Adrenal gland (tissue), 12 donors: ENCODE measurements around the gene MMAB. TPM values are rescaled to one million over a fixed set of nuclear protein-coding genes. Genes with fewer than 3 reads are reported as not detected.

Experiments used
- DNase-seq, 7 donors: peaks; one replicate each; pipeline ENCODE4 v3.0.0-alpha.2; 2019 to 2020
- H3K27ac ChIP-seq, 5 donors: fragments of 200-600 bp; sonication (generic) in 4 of 5; 1 replicate in 3 of 5; 2 replicates in 2 of 5; pipeline versions ENCODE4 v1.5.1 to v1.8.0; 2016 to 2020; ENCODE audit warnings: mild to moderate bottlenecking in 1 of 5
- H3K27me3 ChIP-seq: fragments of 200-600 bp; 2 replicates; pipeline ENCODE4 v1.8.0; 2021
- H3K36me3 ChIP-seq, 2 donors: fragments of 200-600 bp; replicated peaks in 1 of 2; 1 replicate in 1 of 2; 2 replicates in 1 of 2; pipeline versions ENCODE4 v1.5.1 to v1.8.0; 2018 to 2022
- H3K4me1 ChIP-seq, 2 donors: fragments of 200-600 bp; replicated peaks in 1 of 2; 1 replicate in 1 of 2; 2 replicates in 1 of 2; pipeline versions ENCODE4 v1.5.1 to v1.8.0; 2018 to 2021
- H3K4me3 ChIP-seq, 4 donors: fragments of 200-600 bp; sonication (generic) in 3 of 4; one replicate each; pipeline ENCODE4 v1.5.1; 2016 to 2018
- H3K9me3 ChIP-seq, 3 donors: fragments of 200-600 bp; sonication (generic) in 1 of 3; replicated peaks in 1 of 3; 1 replicate in 2 of 3; 2 replicates in 1 of 3; pipeline versions ENCODE4 v1.5.1 to v1.8.0; 2016 to 2021
- POLR2A ChIP-seq, 2 donors: fragments of 450-650 bp; IDR thresholded peaks; one replicate each; pipeline ENCODE4 v1.6.1; 2017; ENCODE audit warnings: antibody characterized with exemption in 2 of 2, mild to moderate bottlenecking in 2 of 2, moderate library complexity in 1 of 2
- WGBS, 4 donors: extraction: QIAGEN DNeasy Blood & Tissue Kit in 2 of 4; methylation state at CpG; one replicate each; pipeline versions ENCODE4 v1.1.5 to v1.1.7; 2013 to 2017; 5-methylcytosine and 5-hydroxymethylcytosine counted together
- intact Hi-C, 2 donors: fragments of 100-400 bp; cut with DNase I; formaldehyde crosslinking; loops; one replicate each; pipeline versions ENCODE4 v1.14.1 to v1.15.0; 2022 to 2023
- polyA plus RNA-seq, 3 donors: library from polyadenylated mRNA; stranded (reverse); fragments of 200-250 nt in 2 of 3; fragments of 350-450 nt in 1 of 3; fragmentation: Illumina TruSeq in 1 of 3; extraction: RNeasy Lipid Tissue Mini Kit (QIAGEN cat#74804) in 1 of 3; gene quantifications; one replicate each; pipeline ENCODE4 v1.2.3, GENCODE V29; 2013 to 2014
- total RNA-seq, 9 donors: library from RNA; depleted of rRNA in 4 of 9; stranded (reverse); fragments of >200 nt in 4 of 9; fragments of 120-200 nt in 1 of 9; fragmentation: NEBNext Ultra II Directional in 1 of 9; extraction: Animal tissue kit (Norgen Biotek cat#: 25700) in 1 of 9; gene quantifications; one replicate each; pipeline versions ENCODE4 v1.1.0 to v1.2.4, GENCODE V29; 2013 to 2023
- TF ChIP-seq, protein P1 (sequence below), 6 experiments: fragments of 450-650 bp in 4 of 6; fragments of 200-600 bp in 2 of 6; sonication (generic) in 1 of 6; IDR thresholded peaks; 1 replicate in 5 of 6; 2 replicates in 1 of 6; pipeline versions ENCODE4 v1.5.1 to v1.8.0; 2016 to 2021; ENCODE audit warnings: antibody characterized with exemption in 6 of 6, mild to moderate bottlenecking in 2 of 6, moderate library complexity in 1 of 6
- donor health status: healthy with polysubstance abuse.
- donor health status: Bipolar disorder and iron deficiency.
- donor health status: DM: yes; HTN: yes; CAD: no.
- donor health status: DM: no; HTN: no; CAD: no.
- donor health status: DM: no; HTN: no; CAD: no.
- donor health status: DM: yes; HTN: yes; CAD: no.

MMAB gene
- total and polyA plus RNA-seq, 12 donors, result 52.3 to 238 (median 90.0) TPM

DNA sequence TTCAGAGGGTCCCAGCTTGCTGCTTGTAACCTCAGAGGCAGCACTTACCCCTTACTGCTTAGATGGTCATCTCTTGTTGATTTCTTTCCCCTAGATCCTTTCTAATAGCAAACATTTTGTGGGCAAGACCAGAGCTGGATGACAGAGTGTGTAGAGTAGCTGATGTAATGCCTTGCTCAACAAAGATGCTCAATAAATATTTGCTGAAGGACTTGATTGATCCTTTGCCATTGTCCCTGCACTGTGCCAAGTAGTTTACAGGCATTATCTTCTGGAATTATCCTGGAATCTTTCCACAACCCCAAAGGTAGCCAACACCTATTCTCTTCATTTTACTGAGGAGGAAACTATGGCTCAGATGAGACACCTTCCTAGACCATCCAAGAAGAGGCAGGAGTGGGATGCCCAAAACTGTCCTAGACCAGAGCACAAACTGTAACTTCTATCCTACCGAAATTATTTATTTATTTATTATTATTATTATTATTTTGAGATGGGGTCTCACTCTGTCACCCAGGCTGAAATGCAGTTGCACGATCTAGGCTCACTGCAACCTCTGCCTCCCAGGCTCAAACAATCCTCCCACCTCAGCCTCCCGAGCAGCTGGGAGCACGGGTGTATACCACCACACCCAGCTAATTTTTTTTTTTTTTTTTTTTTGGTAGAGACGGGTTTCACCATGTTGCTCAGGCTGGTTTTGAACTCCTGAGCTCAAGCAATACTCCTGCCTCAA lies 1.4 kb downstream of the MMAB start:
- WGBS, 4 donors, result 77 to 88% (median 84%) methylated on average over 4 to 5 of the region's 5 CpGs

DNA sequence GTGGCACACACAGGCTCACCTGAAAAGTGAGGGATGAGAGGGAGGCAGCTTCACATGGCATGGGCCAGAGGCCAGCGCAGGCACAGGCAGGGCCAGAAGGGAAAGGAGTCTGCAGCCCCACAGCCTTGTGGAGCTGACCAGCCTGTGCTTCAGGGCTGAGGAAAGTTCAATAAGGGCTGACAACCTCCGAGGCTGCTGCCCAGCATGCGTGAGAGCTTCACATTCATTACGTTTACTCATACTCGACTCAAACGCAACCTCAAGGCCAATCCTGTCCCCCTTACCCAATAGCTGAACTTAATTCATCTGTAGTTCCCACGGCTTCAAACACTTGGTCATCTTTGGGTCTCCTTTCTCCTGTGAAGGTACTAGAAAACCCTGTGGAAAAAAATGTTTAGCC lies 4.8 kb downstream of the MMAB start:
- Histone ChIP-seq H3K4me3 (no peak overlapping the region), H3K27me3 (no peaks in the 10 kb centered on the region), H3K4me1 (peaks cover 5 to 24% of the 10 kb centered on the region in 2 donors), H3K9me3 (no peaks in the 10 kb centered on the region), H3K27ac (peak overlapping the region in 4 of 5 donors; percentile 33 to 82 (median 59)), H3K36me3 (peaks cover 0 to 26% of the 10 kb centered on the region in 2 donors)
- TF ChIP-seq POLR2A (IDR thresholded peaks at IDR 0.05), result peak in 1 of 2 donors; percentile 36
- TF ChIP-seq, protein P1, sequence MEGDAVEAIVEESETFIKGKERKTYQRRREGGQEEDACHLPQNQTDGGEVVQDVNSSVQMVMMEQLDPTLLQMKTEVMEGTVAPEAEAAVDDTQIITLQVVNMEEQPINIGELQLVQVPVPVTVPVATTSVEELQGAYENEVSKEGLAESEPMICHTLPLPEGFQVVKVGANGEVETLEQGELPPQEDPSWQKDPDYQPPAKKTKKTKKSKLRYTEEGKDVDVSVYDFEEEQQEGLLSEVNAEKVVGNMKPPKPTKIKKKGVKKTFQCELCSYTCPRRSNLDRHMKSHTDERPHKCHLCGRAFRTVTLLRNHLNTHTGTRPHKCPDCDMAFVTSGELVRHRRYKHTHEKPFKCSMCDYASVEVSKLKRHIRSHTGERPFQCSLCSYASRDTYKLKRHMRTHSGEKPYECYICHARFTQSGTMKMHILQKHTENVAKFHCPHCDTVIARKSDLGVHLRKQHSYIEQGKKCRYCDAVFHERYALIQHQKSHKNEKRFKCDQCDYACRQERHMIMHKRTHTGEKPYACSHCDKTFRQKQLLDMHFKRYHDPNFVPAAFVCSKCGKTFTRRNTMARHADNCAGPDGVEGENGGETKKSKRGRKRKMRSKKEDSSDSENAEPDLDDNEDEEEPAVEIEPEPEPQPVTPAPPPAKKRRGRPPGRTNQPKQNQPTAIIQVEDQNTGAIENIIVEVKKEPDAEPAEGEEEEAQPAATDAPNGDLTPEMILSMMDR (IDR thresholded peaks at IDR 0.05), result no peak
- WGBS, 4 donors, result 45 to 63% (median 52%) methylated on average over 7 of the region's 7 CpGs
- peak in 5 of 7 donors; percentile 43 to 84 (median 61) for DNase-seq
- intact Hi-C loops, result no loop called here

More for the DNA sequence above, 1.4 kb downstream of the MMAB start:
- no peak overlapping the region for H3K4me3 ChIP-seq
- TF ChIP-seq, protein P1 (IDR thresholded peaks at IDR 0.05), result no peak
- TF ChIP-seq POLR2A (IDR thresholded peaks at IDR 0.05), result no peak
- peaks cover 13 to 38% of the 10 kb centered on the region in 2 donors for H3K4me1 ChIP-seq
- peak overlapping the region in 4 of 5 donors; percentile 27 to 93 (median 80) for H3K27ac ChIP-seq
- no peaks in the 10 kb centered on the region for H3K9me3 ChIP-seq
- intact Hi-C loops, result no loop called here
- H3K27me3 ChIP-seq, result no peaks in the 10 kb centered on the region
- DNase-seq, result no peak
- peaks cover 0 to 20% of the 10 kb centered on the region in 2 donors for H3K36me3 ChIP-seq

DNA sequence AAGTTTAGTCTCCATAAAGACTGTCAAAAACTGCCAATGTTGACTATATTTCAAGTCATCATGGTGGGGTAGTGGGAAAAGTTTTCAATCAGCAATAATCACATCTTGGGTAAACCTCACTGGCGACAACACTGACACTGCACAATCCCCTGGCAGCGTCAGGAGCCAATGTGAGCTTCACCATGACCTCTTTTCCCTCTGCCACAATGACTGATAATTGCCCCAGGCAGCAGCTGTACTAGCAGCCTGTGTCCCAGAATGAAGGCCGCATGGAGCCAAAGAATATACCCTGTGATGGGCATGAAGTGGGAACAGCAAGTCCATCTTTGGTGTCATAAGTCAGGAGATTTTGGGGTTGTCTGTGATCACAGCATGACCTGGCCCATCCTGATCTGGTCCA lies 5.3 kb downstream of the MMAB start:
- peak overlapping the region in 4 of 5 donors; percentile 33 to 82 (median 59) for H3K27ac ChIP-seq
- intact Hi-C loops, result no loop called here
- 38 to 54% (median 47%) methylated on average over 2 to 3 of the region's 3 CpGs for WGBS, 4 donors
- H3K9me3 ChIP-seq, result no peaks in the 10 kb centered on the region
- peak in 6 of 7 donors; percentile 29 to 88 (median 58) for DNase-seq
- H3K36me3 ChIP-seq, result peaks cover 0 to 26% of the 10 kb centered on the region in 2 donors
- no peak overlapping the region for H3K4me3 ChIP-seq
- no peaks in the 10 kb centered on the region for H3K27me3 ChIP-seq
- H3K4me1 ChIP-seq, result peaks cover 4 to 24% of the 10 kb centered on the region in 2 donors
- no peak for TF ChIP-seq POLR2A (IDR thresholded peaks at IDR 0.05)
- TF ChIP-seq, protein P1 (IDR thresholded peaks at IDR 0.05), result no peak

DNA sequence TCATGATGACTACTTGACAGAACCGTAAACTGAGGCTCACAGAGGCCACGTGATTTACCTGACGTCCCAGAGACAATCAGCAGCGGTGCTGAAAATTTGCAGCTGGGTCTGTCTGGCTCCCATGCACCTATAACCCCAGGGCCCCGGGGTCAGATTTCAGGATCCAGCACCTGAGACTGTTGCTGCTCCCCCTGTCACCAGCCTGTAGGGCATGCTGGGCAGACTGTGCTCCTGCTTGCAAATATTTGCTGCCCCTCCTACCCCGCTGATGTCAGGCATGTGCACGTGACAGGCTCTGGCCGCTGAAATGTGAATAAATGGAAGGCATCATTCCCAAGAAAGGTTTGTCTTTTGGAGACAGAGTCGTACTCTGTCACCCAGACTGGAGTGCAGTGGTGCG lies 6.0 kb downstream of the MMAB start:
- WGBS, 4 donors, result 90 to 94% (median 92%) methylated on average over 10 of the region's 10 CpGs
- Histone ChIP-seq H3K36me3 (peaks cover 0 to 26% of the 10 kb centered on the region in 2 donors), H3K4me3 (no peak overlapping the region), H3K27me3 (no peaks in the 10 kb centered on the region), H3K9me3 (no peaks in the 10 kb centered on the region), H3K4me1 (peaks cover 0 to 18% of the 10 kb centered on the region in 2 donors), H3K27ac (peak overlapping the region in 1 of 5 donors; percentile 82)
- no peak for DNase-seq
- intact Hi-C loops, result no loop called here
- no peak for TF ChIP-seq POLR2A (IDR thresholded peaks at IDR 0.05)
- TF ChIP-seq, protein P1 (IDR thresholded peaks at IDR 0.05), result no peak
